ENCODE data around the gene OTULIN.

OTULIN gene

GRCh38 chr5:14699159-14699558 is 34.6 kb downstream of the OTULIN start:
- FAIRE-seq = no peak

GRCh38 chr5:14699807-14700400 is 35.4 kb downstream of the OTULIN start:
- no peak for FAIRE-seq

- no peak for FAIRE-seq
Measured at GRCh38 chr5:14700478-14701436, 36.2 kb downstream of the OTULIN start.

GRCh38 chr5:14701556-14701955 is 37.0 kb downstream of the OTULIN start:
- no peak for FAIRE-seq

GRCh38 chr5:14702238-14702839 is 37.8 kb downstream of the OTULIN start:
- no peak for FAIRE-seq

GRCh38 chr5:14705556-14705955 is 41.0 kb downstream of the OTULIN start:
- FAIRE-seq = no peak

GRCh38 chr5:14706615-14707021 is 42.1 kb downstream of the OTULIN start:
- no peak for FAIRE-seq

GRCh38 chr5:14707811-14708390 is 43.4 kb downstream of the OTULIN start:
- no peak for FAIRE-seq

GRCh38 chr5:14708551-14708950 is 44.0 kb downstream of the OTULIN start:
- no peak for FAIRE-seq

GRCh38 chr5:14710313-14710994 is 45.9 kb downstream of the OTULIN start:
- no peak for FAIRE-seq

GRCh38 chr5:14712131-14712530 is 47.6 kb downstream of the OTULIN start:
- FAIRE-seq = no peak

GRCh38 chr5:14712666-14713065 is 48.1 kb downstream of the OTULIN start:
- FAIRE-seq = no peak

GRCh38 chr5:14713476-14714390 is 49.2 kb downstream of the OTULIN start:
- no peak for FAIRE-seq

GRCh38 chr5:14714706-14715105 is 50.2 kb downstream of the OTULIN start:
- no peak for FAIRE-seq

- FAIRE-seq = no peak
Measured at GRCh38 chr5:14715481-14715880, 51.0 kb downstream of the OTULIN start.

GRCh38 chr5:14716755-14717752 is 52.5 kb downstream of the OTULIN start:
- FAIRE-seq = no peak

GRCh38 chr5:14718778-14719177 is 54.3 kb downstream of the OTULIN start:
- no peak for FAIRE-seq

GRCh38 chr5:14720236-14720923 is 55.9 kb downstream of the OTULIN start:
- FAIRE-seq = no peak

GRCh38 chr5:14721990-14722656 is 57.6 kb downstream of the OTULIN start:
- FAIRE-seq = no peak

Data from A204.1 (cell line).